K562 (cell line): ENCODE measurements around the gene CEP85L. TPM values are rescaled to one million over a fixed set of nuclear protein-coding genes. Genes with fewer than 3 reads are reported as not detected.

Experiments
- ARID3A ChIP-seq: IDR thresholded peaks from 2 replicates; pipeline ENCODE4 v1.6.1; 2012; ENCODE audit warnings: low read depth, low read length, improper control_type of control experiment, borderline replicate concordance
- CTCF ChIP-seq, 3 experiments: IDR thresholded peaks in 2 of 3; conservative IDR thresholded peaks in 1 of 3; 2 replicates each; pipeline ENCODE4 v1.5.1; 2011 to 2012; ENCODE audit warnings: low read length in 3 of 3, mild to moderate bottlenecking in 3 of 3, control low read depth in 2 of 3, improper control_type of control experiment in 1 of 3, inconsistent platforms in 1 of 3, low read depth in 1 of 3, mixed read lengths in 1 of 3, moderate library complexity in 1 of 3; ENCODE audit not compliant: insufficient read depth in 2 of 3
- GMEB1 ChIP-seq: fragments of 250-450 bp; sonication (Bioruptor Pico); IDR thresholded peaks from 2 replicates; pipeline ENCODE4 v1.4.0; 2020; ENCODE audit warnings: mild to moderate bottlenecking
- HDAC6 ChIP-seq: IDR thresholded peaks from 2 replicates; pipeline ENCODE4 v1.6.1; 2012; ENCODE audit warnings: low read depth, mild to moderate bottlenecking, control low read depth, inconsistent platforms, low read length, moderate library complexity
- JUND ChIP-seq, 2 experiments: IDR thresholded peaks; 2 replicates in 1 of 2; 3 replicates in 1 of 2; pipeline ENCODE4 v1.6.1; 2011; ENCODE audit warnings: borderline replicate concordance in 2 of 2, low read depth in 2 of 2, low read length in 2 of 2, improper control_type of control experiment in 1 of 2, missing biosample characterization in 1 of 2, missing genetic modification characterization in 1 of 2, missing genetic modification reagents in 1 of 2
- MEIS2 ChIP-seq: fragments of 450-650 bp; IDR thresholded peaks from 2 replicates; pipeline ENCODE4 v1.6.1; 2014; ENCODE audit warnings: mild to moderate bottlenecking; ENCODE audit not compliant: partially characterized antibody
- PTBP1 ChIP-seq: fragments of 200-400 bp; formaldehyde crosslinking; IDR thresholded peaks from 2 replicates; pipeline ENCODE4 v1.6.1; 2017; ENCODE audit warnings: low read depth, low read length
- RAD21 ChIP-seq, 2 experiments: fragments of 250-450 bp in 1 of 2; fragments of 450-650 bp in 1 of 2; sonication (Bioruptor Pico) in 1 of 2; formaldehyde crosslinking in 1 of 2; IDR thresholded peaks in 1 of 2; conservative IDR thresholded peaks in 1 of 2; 2 replicates each; pipeline versions ENCODE4 v1.4.0 to v1.8.0; 2020 to 2022; ENCODE audit warnings: mild to moderate bottlenecking in 2 of 2, moderate library complexity in 1 of 2
- REST ChIP-seq, 2 experiments: fragments of 450-650 bp; formaldehyde crosslinking in 1 of 2; IDR thresholded peaks; 2 replicates each; pipeline versions ENCODE4 v1.4.0 to v1.6.1; 2014 to 2020; ENCODE audit warnings: mild to moderate bottlenecking in 2 of 2, borderline replicate concordance in 1 of 2, low read depth in 1 of 2
- SMC3 ChIP-seq: conservative IDR thresholded peaks from 2 replicates; pipeline ENCODE4 v1.6.1; 2011; ENCODE audit warnings: low read depth, low read length, improper control_type of control experiment; ENCODE audit not compliant: insufficient read depth
- SPI1 ChIP-seq: IDR thresholded peaks from 2 replicates; pipeline ENCODE4 v1.6.1; 2011; ENCODE audit warnings: low read depth, low read length, control low read depth, borderline replicate concordance
- ZC3H8 ChIP-seq: fragments of 450-650 bp; IDR thresholded peaks from 2 replicates; pipeline ENCODE4 v1.6.1; 2017
- polyA plus RNA-seq, 8 experiments: library from polyadenylated mRNA; depleted of rRNA in 4 of 8; stranded (reverse) in 5 of 8; unstranded in 3 of 8; fragments of >200 nt; fragmentation: Nextera tagmentation in 2 of 8; fragmentation: Illumina TruSeq in 1 of 8; extraction: Ambion mirVana in 2 of 8; extraction: Trizol in 1 of 8; gene quantifications; 2 replicates each; pipeline versions ENCODE4 v1.2.1 to v1.2.3, GENCODE V29; 2011 to 2014; ENCODE audit warnings: inconsistent platforms in 1 of 8, missing spikeins in 1 of 8
- total RNA-seq, 7 experiments: library from RNA; depleted of rRNA in 6 of 7; stranded (reverse); fragments of >200 nt in 6 of 7; fragmentation: Illumina TruSeq in 2 of 7; extraction: Trizol in 2 of 7; gene quantifications; 2 replicates each; pipeline versions ENCODE4 v1.2.1 to v1.2.3, GENCODE V29; 2011 to 2021; ENCODE audit warnings: low replicate concordance in 1 of 7

CEP85L gene
- total and polyA plus RNA-seq, 9 of the 15 experiments (the other 6 are each of a cell fraction or from before 2014, with no cell fraction given): 4.5 to 15.8 (median 8.3) TPM

GRCh38 chr6:118509009-118509617 is 142.3 kb downstream of the CEP85L start (continued):
- TF ChIP-seq JUND (IDR thresholded peaks at IDR 0.05; ENCODE audit: borderline replicate concordance, low read depth, low read length) (no peak), JUND (tag; IDR thresholded peaks at IDR 0.05; ENCODE audit: borderline replicate concordance, low read depth, low read length) (no peak), ZC3H8 (no peak), SPI1 (no peak), CTCF (IDR thresholded peaks at IDR 0.05 in 2 of 3, conservative IDR thresholded peaks at IDR 0.05 in 1 of 3; ENCODE audit: insufficient read depth in 2 of 3, low read depth in 1 of 3, low read length in 3 of 3) (peak; percentile 47 to 66 (median 60); a peak in 5 of 6 replicates), PTBP1 (no peak), MEIS2 (no peak), SMC3 (0 out of 2 replicates have a peak, but pooled peaks have one; percentile 19), HDAC6 (no peak), RAD21 (CRISPR knock-in tag; conservative IDR thresholded peaks at IDR 0.05 in 1 of 2, IDR thresholded peaks at IDR 0.05 in 1 of 2) (peak; percentile 54 to 63), GMEB1 (no peak), REST (IDR thresholded peaks at IDR 0.05; ENCODE audit: borderline replicate concordance) (peak; percentile 23; the same call in 1 of the 2 replicates), REST (CRISPR knock-in tag; IDR thresholded peaks at IDR 0.05; ENCODE audit: low read depth) (no peak), ARID3A (no peak)
